Loucy (cell line): ENCODE results near the gene PGAM5.

ENCODE experiments used
- H2AFZ ChIP-seq: fragments of 200-600 bp; sonication (generic); 2 replicates; pipeline ENCODE4 v1.6.0; 2016; ENCODE audit warnings: antibody characterized with exemption, mild to moderate bottlenecking, low read length, moderate library complexity
- H3F3A ChIP-seq: fragments of 200-600 bp; 2 replicates; pipeline ENCODE4 v1.6.0; 2016; ENCODE audit warnings: antibody characterized with exemption, low read depth, mild to moderate bottlenecking
- H3K27me3 ChIP-seq: fragments of 200-600 bp; sonication (generic); 2 replicates; pipeline ENCODE4 v1.6.1; 2014; ENCODE audit warnings: low read length, mild to moderate bottlenecking; ENCODE audit not compliant: insufficient read depth, poor library complexity, severe bottlenecking
- H3K36me3 ChIP-seq: fragments of 200-600 bp; sonication (generic); 2 replicates; pipeline ENCODE4 v1.6.1; 2016; ENCODE audit warnings: low read length; ENCODE audit not compliant: insufficient read depth
- H3K4me1 ChIP-seq: fragments of 200-600 bp; sonication (generic); 2 replicates; pipeline ENCODE4 v1.5.1; 2014; ENCODE audit warnings: low read length, mild to moderate bottlenecking; ENCODE audit not compliant: insufficient read depth, poor library complexity, severe bottlenecking
- H3K4me2 ChIP-seq: fragments of 200-600 bp; sonication (generic); 2 replicates; pipeline ENCODE4 v1.6.0; 2014; ENCODE audit warnings: antibody characterized with exemption, low read length, low read depth, mild to moderate bottlenecking; ENCODE audit not compliant: poor library complexity, severe bottlenecking
- H3K4me3 ChIP-seq: fragments of 200-600 bp; sonication (generic); 2 replicates; pipeline ENCODE4 v1.5.1; 2014; ENCODE audit warnings: low read length, mild to moderate bottlenecking, mixed read lengths; ENCODE audit not compliant: poor library complexity, severe bottlenecking
- H3K79me2 ChIP-seq: fragments of 200-600 bp; sonication (generic); 2 replicates; pipeline ENCODE4 v1.6.1; 2014; ENCODE audit warnings: low read length; ENCODE audit not compliant: insufficient read depth
- H3K9ac ChIP-seq: fragments of 200-600 bp; sonication (generic); 2 replicates; pipeline ENCODE4 v1.6.0; 2014; ENCODE audit warnings: mild to moderate bottlenecking, low read depth, low read length, moderate library complexity; ENCODE audit not compliant: poor library complexity, severe bottlenecking
- H3K9me2 ChIP-seq: fragments of 200-600 bp; sonication (generic); replicated peaks from 2 replicates; pipeline ENCODE4 v1.6.1; 2016; ENCODE audit warnings: low read depth, low read length, mixed read lengths
- H3K9me3 ChIP-seq: fragments of 200-600 bp; sonication (generic); 2 replicates; pipeline ENCODE4 v1.6.1; 2014; ENCODE audit warnings: mild to moderate bottlenecking, antibody characterized with exemption, low read length, low read depth; ENCODE audit not compliant: insufficient read depth
- H4K20me1 ChIP-seq: fragments of 200-600 bp; sonication (generic); 2 replicates; pipeline ENCODE4 v1.6.0; 2014; ENCODE audit warnings: antibody characterized with exemption, low read length, mild to moderate bottlenecking; ENCODE audit not compliant: insufficient read depth, poor library complexity, severe bottlenecking
- CTCF ChIP-seq: fragments of 200-600 bp; sonication (generic); conservative IDR thresholded peaks from 2 replicates; pipeline ENCODE4 v1.5.1; 2014; ENCODE audit warnings: mild to moderate bottlenecking, antibody characterized with exemption, low read length
- EZH2phosphoT487 ChIP-seq: fragments of 200-600 bp; IDR thresholded peaks from 2 replicates; pipeline ENCODE4 v1.6.1; 2018; ENCODE audit warnings: antibody characterized with exemption, mild to moderate bottlenecking, moderate library complexity, borderline replicate concordance

The PGAM5 gene

DNA sequence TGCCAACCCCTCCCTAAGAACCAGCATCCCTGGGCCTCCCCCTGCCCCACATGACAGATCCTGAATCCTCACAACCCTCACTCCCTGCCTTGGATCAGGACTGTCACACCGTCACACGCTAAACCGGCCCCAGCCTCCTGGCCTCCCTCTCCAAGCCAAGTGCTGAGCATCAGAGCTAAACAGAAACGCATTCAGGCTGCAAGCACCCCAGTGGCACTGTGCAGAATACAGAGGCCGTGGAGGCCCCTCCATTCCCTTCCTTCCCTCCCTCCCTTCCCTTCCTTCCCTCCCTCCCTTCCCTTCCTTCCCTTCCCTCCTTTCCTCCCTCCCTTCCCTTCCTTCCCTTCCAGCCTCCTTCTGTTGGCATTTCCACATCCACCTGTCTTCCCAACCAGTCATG, 36.1 kb upstream of the PGAM5 start:
- TF ChIP-seq EZH2phosphoT487 (no peak), CTCF (no peak)
- peaks cover 22% of the 10 kb centered on the region; the same call in 1 of the 2 replicates for H3K79me2 ChIP-seq
- H3F3A ChIP-seq: no peaks in the 10 kb centered on the region
- H3K9me2 ChIP-seq: no peaks in the 10 kb centered on the region
- H4K20me1 ChIP-seq: peaks cover 13% of the 10 kb centered on the region
- H3K4me2 ChIP-seq: no peak overlapping the region
- no peak overlapping the region for H3K9ac ChIP-seq
- H3K36me3 ChIP-seq: peaks cover 85% of the 10 kb centered on the region; the same call in 1 of the 2 replicates
- no peak overlapping the region for H2AFZ ChIP-seq
- H3K9me3 ChIP-seq: no peaks in the 10 kb centered on the region
- no peaks in the 10 kb centered on the region for H3K4me1 ChIP-seq
- no peaks in the 10 kb centered on the region for H3K27me3 ChIP-seq
- no peak overlapping the region for H3K4me3 ChIP-seq

GRCh38 chr12:132675757-132676432, 34.7 kb upstream of the PGAM5 start:
- Histone ChIP-seq H4K20me1 (peaks cover 26% of the 10 kb centered on the region), H3K36me3 (peaks cover 83% of the 10 kb centered on the region; the same call in 1 of the 2 replicates), H3K4me3 (no peak overlapping the region), H3K9me2 (no peaks in the 10 kb centered on the region), H3K9me3 (no peaks in the 10 kb centered on the region), H3K4me2 (no peak overlapping the region), H3K9ac (no peak overlapping the region), H3K79me2 (peaks cover 36% of the 10 kb centered on the region), H3K4me1 (peaks cover 13% of the 10 kb centered on the region), H3K27me3 (no peaks in the 10 kb centered on the region), H2AFZ (no peak overlapping the region), H3F3A (no peaks in the 10 kb centered on the region)
- TF ChIP-seq CTCF (no peak), EZH2phosphoT487 (no peak)

DNA sequence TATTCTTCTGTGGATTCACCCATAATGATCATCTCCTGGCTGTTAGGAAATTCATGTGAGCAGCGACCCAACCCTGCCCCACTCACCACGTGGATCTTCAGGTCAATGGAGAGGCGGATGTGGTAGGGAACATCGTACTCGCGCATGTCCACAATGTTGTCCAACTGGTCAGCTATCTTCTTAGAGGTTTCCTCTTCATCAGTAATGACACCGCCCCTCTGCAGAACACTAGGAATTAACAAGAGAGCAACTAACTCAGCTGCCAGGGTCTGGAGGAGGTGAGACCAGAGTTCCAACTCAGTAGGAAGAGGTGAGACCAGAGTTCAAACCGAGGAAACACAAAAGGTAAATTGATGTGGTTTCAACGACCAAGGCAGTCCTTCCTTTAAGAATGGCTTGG, 33.1 kb upstream of the PGAM5 start:
- Histone ChIP-seq H4K20me1 (peaks cover 32% of the 10 kb centered on the region), H3K36me3 (peaks cover 72% of the 10 kb centered on the region; the same call in 1 of the 2 replicates), H3K4me1 (peaks cover 24% of the 10 kb centered on the region), H3K9me2 (no peaks in the 10 kb centered on the region), H3K79me2 (peaks cover 51% of the 10 kb centered on the region), H3K4me3 (no peak overlapping the region), H3K9ac (no peak overlapping the region), H3K27me3 (no peaks in the 10 kb centered on the region), H3K9me3 (no peaks in the 10 kb centered on the region), H3K4me2 (no peak overlapping the region), H2AFZ (no peak overlapping the region), H3F3A (no peaks in the 10 kb centered on the region)
- TF ChIP-seq EZH2phosphoT487 (no peak), CTCF (no peak)
